K562 (cell line): ENCODE results near the gene CLPSL1. TPM values are rescaled to one million over a fixed set of nuclear protein-coding genes. Genes with fewer than 3 reads are reported as not detected.

Experiments used
- BRD9 ChIP-seq: fragments of 450-650 bp; IDR thresholded peaks from 2 replicates; pipeline ENCODE4 v1.6.1; 2018; ENCODE audit warnings: low read depth; ENCODE audit not compliant: partially characterized antibody
- CTCFL ChIP-seq: IDR thresholded peaks from 2 replicates; pipeline ENCODE4 v1.6.1; 2011; ENCODE audit warnings: borderline replicate concordance, low read depth, mild to moderate bottlenecking, moderate library complexity, low read length; ENCODE audit not compliant: insufficient read depth, poor library complexity, severe bottlenecking
- ETV5 ChIP-seq: sonication (generic); formaldehyde crosslinking; IDR thresholded peaks from 2 replicates; pipeline ENCODE4 v1.4.0; 2020; ENCODE audit warnings: low read depth, mild to moderate bottlenecking, missing genetic modification reagents
- FIP1L1 ChIP-seq: fragments of 200-400 bp; formaldehyde crosslinking; IDR thresholded peaks from 2 replicates; pipeline ENCODE4 v1.6.1; 2018; ENCODE audit warnings: mild to moderate bottlenecking, low read depth, low read length; ENCODE audit not compliant: poor library complexity, severe bottlenecking
- FOXO4 ChIP-seq: fragments of 450-650 bp; formaldehyde crosslinking; IDR thresholded peaks from 2 replicates; pipeline ENCODE4 v1.4.0; 2020; ENCODE audit warnings: mild to moderate bottlenecking, moderate library complexity
- IFI16 ChIP-seq: fragments of 250-450 bp; sonication (Bioruptor Pico); IDR thresholded peaks from 2 replicates; pipeline ENCODE4 v2.1.2; 2022; ENCODE audit warnings: mild to moderate bottlenecking, inconsistent platforms
- KLF16 ChIP-seq: IDR thresholded peaks from 2 replicates; pipeline ENCODE4 v1.6.1; 2016; ENCODE audit warnings: antibody characterized with exemption
- MAFK ChIP-seq: IDR thresholded peaks from 2 replicates; pipeline ENCODE4 v1.6.1; 2011; ENCODE audit warnings: low read length, improper control_type of control experiment
- MCM7 ChIP-seq, 2 experiments: fragments of 450-650 bp; IDR thresholded peaks; 2 replicates each; pipeline ENCODE4 v1.6.1; 2016 to 2018
- MYNN ChIP-seq, 2 experiments: sonication (generic); formaldehyde crosslinking in 1 of 2; IDR thresholded peaks; 2 replicates each; pipeline versions ENCODE4 v1.5.0 to v1.6.1; 2016 to 2020; ENCODE audit warnings: antibody characterized with exemption in 1 of 2, missing genetic modification reagents in 1 of 2
- RAD21 ChIP-seq, 2 experiments: fragments of 250-450 bp in 1 of 2; fragments of 450-650 bp in 1 of 2; sonication (Bioruptor Pico) in 1 of 2; formaldehyde crosslinking in 1 of 2; IDR thresholded peaks in 1 of 2; conservative IDR thresholded peaks in 1 of 2; 2 replicates each; pipeline versions ENCODE4 v1.4.0 to v1.8.0; 2020 to 2022; ENCODE audit warnings: mild to moderate bottlenecking in 2 of 2, moderate library complexity in 1 of 2
- REST ChIP-seq, 2 experiments: fragments of 450-650 bp; formaldehyde crosslinking in 1 of 2; IDR thresholded peaks; 2 replicates each; pipeline versions ENCODE4 v1.4.0 to v1.6.1; 2014 to 2020; ENCODE audit warnings: mild to moderate bottlenecking in 2 of 2, borderline replicate concordance in 1 of 2, low read depth in 1 of 2
- ZC3H11A ChIP-seq: IDR thresholded peaks from 2 replicates; pipeline ENCODE4 v1.6.1; 2012; ENCODE audit warnings: low read depth, low read length, improper control_type of control experiment
- ZNF121 ChIP-seq: sonication (generic); formaldehyde crosslinking; conservative IDR thresholded peaks from 2 replicates; pipeline ENCODE4 v1.8.0; 2022; ENCODE audit warnings: missing genetic modification reagents
- ZNF444 ChIP-seq: fragments of 250-450 bp; sonication (Bioruptor Pico); IDR thresholded peaks from 2 replicates; pipeline ENCODE4 v1.4.0; 2020; ENCODE audit warnings: mild to moderate bottlenecking, moderate library complexity
- ZNF699 ChIP-seq: fragments of 250-450 bp; sonication (Bioruptor Pico); IDR thresholded peaks from 2 replicates; pipeline ENCODE4 v1.8.0; 2021; ENCODE audit warnings: mild to moderate bottlenecking, moderate library complexity; ENCODE audit not compliant: insufficient replicate concordance
- polyA plus RNA-seq, 8 experiments: library from polyadenylated mRNA; depleted of rRNA in 4 of 8; stranded (reverse) in 5 of 8; unstranded in 3 of 8; fragments of >200 nt; fragmentation: Nextera tagmentation in 2 of 8; fragmentation: Illumina TruSeq in 1 of 8; extraction: Ambion mirVana in 2 of 8; extraction: Trizol in 1 of 8; gene quantifications; 2 replicates each; pipeline versions ENCODE4 v1.2.1 to v1.2.3, GENCODE V29; 2011 to 2014; ENCODE audit warnings: inconsistent platforms in 1 of 8, missing spikeins in 1 of 8
- total RNA-seq, 7 experiments: library from RNA; depleted of rRNA in 6 of 7; stranded (reverse); fragments of >200 nt in 6 of 7; fragmentation: Illumina TruSeq in 2 of 7; extraction: Trizol in 2 of 7; gene quantifications; 2 replicates each; pipeline versions ENCODE4 v1.2.1 to v1.2.3, GENCODE V29; 2011 to 2021; ENCODE audit warnings: low replicate concordance in 1 of 7

CLPSL1 gene
- total and polyA plus RNA-seq, 9 of the 15 experiments (the other 6 are each of a cell fraction or from before 2014, with no cell fraction given): not detected

- peak; percentile 92 for TF ChIP-seq REST (IDR thresholded peaks at IDR 0.05; ENCODE audit: borderline replicate concordance)
- TF ChIP-seq REST (CRISPR knock-in tag; IDR thresholded peaks at IDR 0.05; ENCODE audit: low read depth): no peak
- no peak for TF ChIP-seq IFI16
- TF ChIP-seq FOXO4 (CRISPR knock-in tag): no peak
- TF ChIP-seq ETV5 (CRISPR knock-in tag): peak; percentile 33; the same call in 1 of the 2 replicates
- TF ChIP-seq MAFK: no peak
- no peak for TF ChIP-seq ZNF444
- no peak for TF ChIP-seq CTCFL
- TF ChIP-seq RAD21 (CRISPR knock-in tag; conservative IDR thresholded peaks at IDR 0.05 in 1 of 2, IDR thresholded peaks at IDR 0.05 in 1 of 2): peak; percentile 94 to 99
- TF ChIP-seq MYNN (IDR thresholded peaks at IDR 0.05): 0 out of 2 replicates have a peak, but pooled peaks have one; percentile 23
- no peak for TF ChIP-seq MYNN (CRISPR knock-in tag; IDR thresholded peaks at IDR 0.05)
- peak; percentile 25; the same call in 1 of the 2 replicates for TF ChIP-seq KLF16
- TF ChIP-seq BRD9: peak; percentile 52
- TF ChIP-seq MCM7 (IDR thresholded peaks at IDR 0.05): no peak
- no peak for TF ChIP-seq ZC3H11A
- no peak for TF ChIP-seq FIP1L1
- no peak for TF ChIP-seq ZNF699 (CRISPR knock-in tag)
- TF ChIP-seq ZNF121: no peak
Measured at GRCh38 chr6:35736253-35736894, 44.4 kb upstream of the CLPSL1 start (continued).
